Endothelial cell of umbilical vein (primary cell): ENCODE results near the gene LMAN2L. TPM values are rescaled to one million over a fixed set of nuclear protein-coding genes. Genes with fewer than 3 reads are reported as not detected.

Experiments used
- BruUV-seq: library from RNA; stranded (reverse); fragments of 400-500 nt; replicated peaks from 2 replicates; lab custom pipeline; 2021; lab: Mats Ljungman, UMichigan
- CTCF ChIA-PET: fragments of 300-600, 350-600 bp; sonication (Branson Sonifier 250); formaldehyde crosslinking; loops from one replicate; lab custom pipeline; 2021; ENCODE audit warnings: antibody characterized with exemption, inconsistent platforms; lab: Charles Lee
- POLR2A ChIA-PET: fragments of 300-600, 350-600 bp; sonication (Branson Sonifier 250); formaldehyde crosslinking; loops from one replicate; lab custom pipeline; 2021; ENCODE audit warnings: antibody characterized with exemption, inconsistent platforms; lab: Charles Lee
- DNase-seq: peaks from one replicate; pipeline ENCODE4 v3.0.0-alpha.2; 2011; ENCODE audit warnings: low read depth, low spot score
- FAIRE-seq: peaks from 2 replicates; lab custom pipeline; 2011; peaks lifted over from hg19 to GRCh38; lab: Jason Lieb, UNC
- H2AFZ ChIP-seq: 2 replicates; pipeline ENCODE4 v1.6.0; 2012; ENCODE audit warnings: low read depth, low read length, control low read depth, inconsistent platforms
- H3K27ac ChIP-seq: 2 replicates; pipeline ENCODE4 v1.5.1; 2011; ENCODE audit warnings: low read depth, mild to moderate bottlenecking, control low read depth, low read length, moderate library complexity; ENCODE audit not compliant: insufficient read depth
- H3K27me3 ChIP-seq, 2 experiments: 2 replicates each; pipeline versions ENCODE4 v1.6.0 to v1.6.1; 2011; ENCODE audit warnings: low read length in 2 of 2, mixed read lengths in 1 of 2; ENCODE audit not compliant: control insufficient read depth in 2 of 2, insufficient read depth in 2 of 2
- H3K36me3 ChIP-seq, 2 experiments: 2 replicates in 1 of 2; 3 replicates in 1 of 2; pipeline ENCODE4 v1.5.1; 2011; ENCODE audit warnings: low read length in 2 of 2, mild to moderate bottlenecking in 1 of 2, moderate library complexity in 1 of 2; ENCODE audit not compliant: control insufficient read depth in 2 of 2, insufficient read depth in 2 of 2; ENCODE audit errors: extremely low read depth in 1 of 2
- H3K4me1 ChIP-seq: 3 replicates; pipeline ENCODE4 v1.5.1; 2011; ENCODE audit warnings: mild to moderate bottlenecking, low read length; ENCODE audit not compliant: control insufficient read depth, insufficient read depth; ENCODE audit errors: extremely low read depth
- H3K4me2 ChIP-seq: 2 replicates; pipeline ENCODE4 v1.6.1; 2011; ENCODE audit warnings: low read length, control low read depth, mixed read lengths; ENCODE audit not compliant: insufficient read depth
- H3K4me3 ChIP-seq, 3 experiments: fragments of 200-600 bp in 1 of 3; sonication (generic), shearing (Covaris generic) in 1 of 3; replicated peaks in 1 of 3; 2 replicates each; pipeline ENCODE4 v1.5.1; 2011 to 2016; ENCODE audit warnings: control low read depth in 3 of 3, low read length in 3 of 3, mild to moderate bottlenecking in 2 of 3, inconsistent platforms in 1 of 3, low read depth in 1 of 3, moderate library complexity in 1 of 3; ENCODE audit not compliant: insufficient read depth in 1 of 3
- H3K79me2 ChIP-seq: 2 replicates; pipeline ENCODE4 v1.6.0; 2012; ENCODE audit warnings: low read length, inconsistent platforms; ENCODE audit not compliant: control insufficient read depth, insufficient read depth
- H3K9ac ChIP-seq: replicated peaks from 2 replicates; pipeline ENCODE3; 2011; ENCODE audit warnings: low read length, control low read depth; ENCODE audit not compliant: insufficient read depth; ENCODE audit errors: extremely low read depth
- H3K9me1 ChIP-seq: replicated peaks from 3 replicates; pipeline ENCODE4 v1.6.0; 2011; ENCODE audit warnings: mild to moderate bottlenecking, low read length; ENCODE audit not compliant: control insufficient read depth, insufficient read depth; ENCODE audit errors: extremely low read depth
- H3K9me3 ChIP-seq: replicated peaks from 2 replicates; pipeline ENCODE4 v1.5.1; 2012; ENCODE audit warnings: low read length, inconsistent platforms; ENCODE audit not compliant: control insufficient read depth, insufficient read depth
- H4K20me1 ChIP-seq: replicated peaks from 2 replicates; pipeline ENCODE3; 2011; ENCODE audit warnings: mild to moderate bottlenecking, low read length; ENCODE audit not compliant: control insufficient read depth, insufficient read depth; ENCODE audit errors: extremely low read depth
- CTCF ChIP-seq, 2 donors: IDR thresholded peaks; 1 replicate in 1 of 2; 2 replicates in 1 of 2; pipeline ENCODE4 v1.5.1; 2011; ENCODE audit warnings: low read length in 2 of 2, mild to moderate bottlenecking in 2 of 2, moderate library complexity in 2 of 2, control low read depth in 1 of 2, inconsistent platforms in 1 of 2, low read depth in 1 of 2; ENCODE audit not compliant: insufficient read depth in 1 of 2; ENCODE audit errors: extremely low read depth in 1 of 2
- EZH2 ChIP-seq: IDR thresholded peaks from 2 replicates; pipeline ENCODE4 v1.6.1; 2012; ENCODE audit warnings: borderline replicate concordance, low read depth, mild to moderate bottlenecking, moderate library complexity, low read length, inconsistent platforms; ENCODE audit not compliant: severe bottlenecking
- FOS ChIP-seq: IDR thresholded peaks from 2 replicates; pipeline ENCODE4 v1.6.1; 2011; ENCODE audit warnings: mild to moderate bottlenecking, low read length, moderate library complexity, borderline replicate concordance; ENCODE audit not compliant: insufficient read depth
- GATA2 ChIP-seq: IDR thresholded peaks from 2 replicates; pipeline ENCODE4 v1.7.0; 2011; ENCODE audit warnings: low read depth, mild to moderate bottlenecking, moderate library complexity, mixed read lengths, low read length; ENCODE audit not compliant: insufficient read length, insufficient read depth
- JUN ChIP-seq: IDR thresholded peaks from 2 replicates; pipeline ENCODE4 v1.6.1; 2011; ENCODE audit warnings: borderline replicate concordance, low read depth; ENCODE audit not compliant: insufficient read length, insufficient read depth
- MAX ChIP-seq: IDR thresholded peaks from 2 replicates; pipeline ENCODE4 v1.6.1; 2011; ENCODE audit not compliant: insufficient read depth, insufficient read length
- MYC ChIP-seq: IDR thresholded peaks from one replicate; pipeline ENCODE4 v1.6.1; 2011; ENCODE audit warnings: mild to moderate bottlenecking, low read depth, low read length
- POLR2A ChIP-seq: IDR thresholded peaks from 2 replicates; pipeline ENCODE4 v1.6.1; 2012; ENCODE audit warnings: low read depth, mild to moderate bottlenecking, control low read depth, low read length
- POLR2AphosphoS5 ChIP-seq: IDR thresholded peaks from 2 replicates; pipeline ENCODE4 v1.6.1; 2012; ENCODE audit warnings: low read depth, mild to moderate bottlenecking, control low read depth, low read length, moderate library complexity; ENCODE audit not compliant: insufficient read depth
- dilution Hi-C: fragments of 300-500 bp; cut with MboI; formaldehyde crosslinking; loops from one replicate; pipeline ENCODE4 v1.15.0; 2019; ENCODE audit warnings: low sequenced_read_pairs; ENCODE audit not compliant: extremely low pct_ligation_motif_present
- intact Hi-C: fragments of 100-400 bp; cut with micrococcal nuclease; formaldehyde crosslinking; loops from one replicate; pipeline ENCODE4 v1.10.0; 2022
- polyA plus RNA-seq, 4 experiments: library from polyadenylated mRNA; depleted of rRNA in 3 of 4; stranded (reverse) in 3 of 4; unstranded in 1 of 4; fragments of >200 nt; gene quantifications; 2 replicates each; pipeline versions ENCODE4 v1.2.1 to v1.2.3, GENCODE V29; 2011 to 2012; ENCODE audit warnings: missing spikeins in 1 of 4
- total RNA-seq: library from RNA; stranded (reverse); gene quantifications from 2 replicates; pipeline ENCODE4 v1.2.3, GENCODE V29; 2021

LMAN2L gene
- total and polyA plus RNA-seq, 2 donors (not counting 3 experiments of a cell fraction or from before 2014, with no cell fraction given): 15.4 to 20.5 TPM

GRCh38 chr2:96762529-96763311 is 22.9 kb upstream of the LMAN2L start:
- H3K4me3 ChIP-seq: no peak overlapping the region
- H3K4me1 ChIP-seq: peaks cover 16% of the 10 kb centered on the region
- H3K27me3 ChIP-seq: no peaks in the 10 kb centered on the region
- H3K4me2 ChIP-seq: peak overlapping the region; percentile 20
- dilution Hi-C loops (no loop called here), intact Hi-C loops (loop anchor here (5.0 kb wide), 3 partner anchors 40 to 225 kb away; partner anchors contain the start of gene ARID5A)
- no peak overlapping the region for H2AFZ ChIP-seq
- POLR2A ChIA-PET: interaction anchor here (0.6 to 0.7 kb wide), 2 partner anchors 38 to 52 kb away, joined by 3 to 6 read pairs; no protein-coding TSS in a partner anchor
- TF ChIP-seq MAX (no peak), GATA2 (no peak), POLR2AphosphoS5 (no peak), FOS (no peak), MYC (no peak), EZH2 (no peak), POLR2A (no peak), JUN (no peak), CTCF (IDR thresholded peaks at IDR 0.05; ENCODE audit: extremely low read depth in 1 of 2, insufficient read depth in 1 of 2, low read depth in 1 of 2, low read length in 2 of 2) (no peak)
- H3K27ac ChIP-seq: no peak overlapping the region
- H3K9me3 ChIP-seq: no peaks in the 10 kb centered on the region
- DNase-seq (no peak), FAIRE-seq (peak; percentile 49)
- H4K20me1 ChIP-seq: no peaks in the 10 kb centered on the region
- no peaks in the 10 kb centered on the region for H3K36me3 ChIP-seq
- no peak overlapping the region for H3K9ac ChIP-seq
- no peaks in the 10 kb centered on the region for H3K79me2 ChIP-seq
- no peaks in the 10 kb centered on the region for H3K9me1 ChIP-seq
- CTCF ChIA-PET: interaction anchor here (0.5 to 2.4 kb wide), 15 partner anchors 10 to 286 kb away, joined by 3 to 7 read pairs (median 4); partner anchors contain the start of gene CNNM3
- no TSS peak for BruUV-seq
